PFSK-1 (cell line): ENCODE measurements around the gene PDE3B.

Experiments used
- FOXP2 ChIP-seq: optimal IDR thresholded peaks from 2 replicates; pipeline ENCODE3; 2011; ENCODE audit warnings: borderline replicate concordance, control low read depth, inconsistent platforms; ENCODE audit not compliant: insufficient read depth; ENCODE audit errors: extremely low read length, extremely low read depth
- POLR2AphosphoS5 ChIP-seq: IDR thresholded peaks from 2 replicates; pipeline ENCODE4 v1.6.1; 2012; ENCODE audit warnings: low read depth, mild to moderate bottlenecking, control low read depth, low read length, moderate library complexity
- REST ChIP-seq, 2 experiments: IDR thresholded peaks; 2 replicates each; pipeline versions ENCODE4 v1.6.1 to v1.8.0; 2011 to 2012; ENCODE audit warnings: low read depth in 2 of 2, low read length in 2 of 2, control low read depth in 1 of 2, inconsistent platforms in 1 of 2, mild to moderate bottlenecking in 1 of 2, moderate library complexity in 1 of 2; ENCODE audit not compliant: insufficient read depth in 1 of 2
- SIN3A ChIP-seq: IDR thresholded peaks from 2 replicates; pipeline ENCODE4 v1.6.1; 2012; ENCODE audit warnings: mild to moderate bottlenecking, low read length, moderate library complexity, borderline replicate concordance; ENCODE audit not compliant: insufficient read depth
- TAF1 ChIP-seq: IDR thresholded peaks from 2 replicates; pipeline ENCODE4 v1.6.1; 2012; ENCODE audit warnings: low read length, control low read depth, borderline replicate concordance; ENCODE audit not compliant: insufficient read depth

PDE3B gene

GRCh38 chr11:14656536-14657457 lies 13.2 kb downstream of the PDE3B start:
- TF ChIP-seq POLR2AphosphoS5 = no peak
- no peak for TF ChIP-seq REST (IDR thresholded peaks at IDR 0.05; ENCODE audit: insufficient read depth in 1 of 2, low read depth in 2 of 2, low read length in 2 of 2)
- no peak for TF ChIP-seq TAF1
- TF ChIP-seq FOXP2 = no peak
- no peak for TF ChIP-seq SIN3A

- TF ChIP-seq SIN3A (no peak), TAF1 (no peak), POLR2AphosphoS5 (no peak), REST (IDR thresholded peaks at IDR 0.05; ENCODE audit: insufficient read depth in 1 of 2, low read depth in 2 of 2, low read length in 2 of 2) (no peak), FOXP2 (no peak)
Measured at GRCh38 chr11:14657841-14658240, 14.2 kb downstream of the PDE3B start.

- TF ChIP-seq FOXP2 (no peak), POLR2AphosphoS5 (peak; percentile 37; the same call in 1 of the 2 replicates), TAF1 (no peak)
Measured at GRCh38 chr11:14668731-14669301, 25.2 kb downstream of the PDE3B start.

- TF ChIP-seq FOXP2 (no peak), REST (IDR thresholded peaks at IDR 0.05; ENCODE audit: insufficient read depth in 1 of 2, low read depth in 2 of 2, low read length in 2 of 2) (no peak), SIN3A (no peak), TAF1 (no peak), POLR2AphosphoS5 (no peak)
Measured at GRCh38 chr11:14669499-14669898, 25.9 kb downstream of the PDE3B start.

- no peak for TF ChIP-seq TAF1
- TF ChIP-seq SIN3A = no peak
- no peak for TF ChIP-seq FOXP2
- no peak for TF ChIP-seq REST (IDR thresholded peaks at IDR 0.05; ENCODE audit: insufficient read depth in 1 of 2, low read depth in 2 of 2, low read length in 2 of 2)
- TF ChIP-seq POLR2AphosphoS5 = no peak
Measured at GRCh38 chr11:14669958-14670357, 26.4 kb downstream of the PDE3B start.
